IMR-90 (cell line): ENCODE measurements around the gene KAZN. TPM values are rescaled to one million over a fixed set of nuclear protein-coding genes. Genes with fewer than 3 reads are reported as not detected.
"Not testable (repeated sequence)": the region's sequence is repeated elsewhere in the genome, so short reads cannot be mapped to it uniquely, and the experiment has no call there.

ENCODE experiments used
- ATAC-seq: fragments of 200-7000 bp; cut with Tn5 transposase; 2 replicates; pipeline ENCODE4 v1.9.1; 2020; ENCODE audit warnings: low read depth, mild to moderate bottlenecking, moderate library complexity
- BruUV-seq: library from RNA; stranded (reverse); fragments of 400-500 nt; replicated peaks from 2 replicates; lab custom pipeline; 2021; lab: Mats Ljungman, UMichigan
- CTCF ChIA-PET: fragments of 300-600 bp; formaldehyde crosslinking; extraction: SDS; loops from one replicate; lab custom pipeline; 2021; ENCODE audit warnings: antibody characterized with exemption; lab: Yijun Ruan, JAX
- POLR2A ChIA-PET: fragments of 300-600 bp; sonication (Branson Sonifier 250); formaldehyde crosslinking; loops from one replicate; lab custom pipeline; 2022; ENCODE audit warnings: antibody characterized with exemption; ENCODE audit not compliant: unreplicated experiment; lab: Charles Lee
- DNase-seq: peaks from one replicate; pipeline ENCODE4 v3.0.0; 2013
- H2AFZ ChIP-seq: replicated peaks from 2 replicates; pipeline ENCODE3; 2013; ENCODE audit warnings: low read length, mild to moderate bottlenecking; ENCODE audit not compliant: poor library complexity
- H2AK5ac ChIP-seq: 2 replicates; pipeline ENCODE4 v1.6.1; 2013; ENCODE audit warnings: low read depth, low read length, inconsistent platforms
- H2AK9ac ChIP-seq: replicated peaks from 2 replicates; pipeline ENCODE3; 2013; ENCODE audit warnings: mild to moderate bottlenecking, low read depth, low read length, moderate library complexity; ENCODE audit not compliant: poor library complexity
- H2BK120ac ChIP-seq: 2 replicates; pipeline ENCODE4 v1.6.1; 2013; ENCODE audit warnings: low read depth, low read length, inconsistent platforms
- H2BK15ac ChIP-seq: 3 replicates; pipeline ENCODE4 v1.6.1; 2013; ENCODE audit warnings: low read depth, low read length, inconsistent platforms
- H2BK20ac ChIP-seq: 2 replicates; pipeline ENCODE4 v1.6.1; 2013; ENCODE audit warnings: low read depth, mild to moderate bottlenecking, inconsistent platforms, low read length, moderate library complexity
- H2BK5ac ChIP-seq: 2 replicates; pipeline ENCODE4 v1.6.1; 2013; ENCODE audit warnings: mild to moderate bottlenecking, low read depth, low read length, inconsistent platforms; ENCODE audit not compliant: poor library complexity, severe bottlenecking
- H3K14ac ChIP-seq: replicated peaks from 2 replicates; pipeline ENCODE4 v1.6.1; 2013; ENCODE audit warnings: low read depth, low read length, inconsistent platforms
- H3K18ac ChIP-seq: 2 replicates; pipeline ENCODE4 v1.6.1; 2013; ENCODE audit warnings: low read depth, low read length, control low read depth
- H3K23ac ChIP-seq: 2 replicates; pipeline ENCODE4 v1.6.1; 2013; ENCODE audit warnings: low read depth, low read length, inconsistent platforms
- H3K27ac ChIP-seq: 2 replicates; pipeline ENCODE4 v1.5.1; 2013; ENCODE audit warnings: mild to moderate bottlenecking, control low read depth, low read length; ENCODE audit not compliant: insufficient read depth
- H3K27me3 ChIP-seq: 2 replicates; pipeline ENCODE4 v1.6.1; 2013; ENCODE audit warnings: low read length; ENCODE audit not compliant: control insufficient read depth, insufficient read depth
- H3K36me3 ChIP-seq: 2 replicates; pipeline ENCODE4 v1.6.1; 2013; ENCODE audit warnings: low read length, mixed read lengths; ENCODE audit not compliant: control insufficient read depth, insufficient read depth
- H3K4ac ChIP-seq: 2 replicates; pipeline ENCODE4 v1.6.1; 2013; ENCODE audit warnings: low read depth, low read length, inconsistent platforms
- H3K4me1 ChIP-seq: 2 replicates; pipeline ENCODE4 v1.6.1; 2013; ENCODE audit warnings: low read length, mixed read lengths; ENCODE audit not compliant: control insufficient read depth, insufficient read depth
- H3K4me2 ChIP-seq: 2 replicates; pipeline ENCODE4 v1.6.1; 2013; ENCODE audit warnings: low read depth, mild to moderate bottlenecking, control low read depth, low read length, moderate library complexity
- H3K4me3 ChIP-seq: 2 replicates; pipeline ENCODE4 v1.5.1; 2013; ENCODE audit warnings: low read depth, mild to moderate bottlenecking, control low read depth, low read length, moderate library complexity; ENCODE audit not compliant: insufficient read depth
- H3K56ac ChIP-seq: 2 replicates; pipeline ENCODE4 v1.6.1; 2013; ENCODE audit warnings: low read length, inconsistent platforms; ENCODE audit not compliant: insufficient read depth; ENCODE audit errors: extremely low read depth
- H3K79me1 ChIP-seq, 2 experiments: 2 replicates each; pipeline ENCODE4 v1.6.1; 2013; ENCODE audit warnings: low read length in 2 of 2, inconsistent platforms in 1 of 2, low read depth in 1 of 2
- H3K9ac ChIP-seq: 2 replicates; pipeline ENCODE4 v1.6.1; 2013; ENCODE audit warnings: low read depth, low read length, control low read depth
- H3K9me1 ChIP-seq: 2 replicates; pipeline ENCODE4 v1.6.1; 2013; ENCODE audit warnings: low read length, inconsistent platforms; ENCODE audit not compliant: insufficient read depth
- H3K9me3 ChIP-seq: 2 replicates; pipeline ENCODE4 v1.6.1; 2013; ENCODE audit warnings: low read length; ENCODE audit not compliant: control insufficient read depth, insufficient read depth
- H4K20me1 ChIP-seq: 2 replicates; pipeline ENCODE4 v1.6.1; 2013; ENCODE audit warnings: low read length, inconsistent platforms; ENCODE audit not compliant: insufficient read depth
- H4K5ac ChIP-seq: 2 replicates; pipeline ENCODE4 v1.6.1; 2013; ENCODE audit warnings: mild to moderate bottlenecking, low read depth, low read length, control low read depth
- H4K8ac ChIP-seq, 2 experiments: 2 replicates each; pipeline ENCODE4 v1.6.1; 2013; ENCODE audit warnings: low read depth in 2 of 2, low read length in 2 of 2, control low read depth in 1 of 2, inconsistent platforms in 1 of 2
- H4K91ac ChIP-seq: 2 replicates; pipeline ENCODE4 v1.6.1; 2013; ENCODE audit warnings: low read depth, low read length, inconsistent platforms; ENCODE audit not compliant: insufficient read depth
- WGBS, 2 experiments: methylation state at CpG; one replicate each; pipeline versions ENCODE4 v1.1.5 to v1.1.7; 2013; ENCODE audit warnings: missing lambda C conversion rate in 2 of 2; ENCODE audit not compliant: insufficient read length in 1 of 2; ENCODE audit errors: extremely low coverage in 2 of 2; 5-methylcytosine and 5-hydroxymethylcytosine counted together
- dilution Hi-C: fragments of 300-500 bp; cut with HindIII; formaldehyde crosslinking; loops from one replicate; pipeline ENCODE4 v1.14.3; 2018; ENCODE audit warnings: low sequenced_read_pairs; ENCODE audit not compliant: unreplicated experiment
- in situ Hi-C: fragments of 300-500 bp; cut with MboI; formaldehyde crosslinking; loops from 3 replicates; pipeline ENCODE4 v1.14.3; 2019; ENCODE audit warnings: low sequenced_read_pairs, inconsistent platforms, mixed read lengths
- intact Hi-C: fragments of 100-400 bp; cut with micrococcal nuclease; formaldehyde crosslinking; loops from 2 replicates; pipeline ENCODE4 v1.10.0; 2022
- polyA plus RNA-seq, 3 experiments: library from polyadenylated mRNA; depleted of rRNA; stranded (reverse); fragments of >200 nt; gene quantifications; 2 replicates each; pipeline ENCODE4 v1.2.3, GENCODE V29; 2012; ENCODE audit warnings: low replicate concordance in 1 of 3
- total RNA-seq: library from RNA; depleted of rRNA; stranded (reverse); fragments of >200 nt; gene quantifications from 2 replicates; pipeline ENCODE4 v1.2.3, GENCODE V29; 2012

Gene KAZN
- total and polyA plus RNA-seq, 2 of the 4 experiments (the other 2 are of a cell fraction): 5.2 to 10.5 TPM

GRCh38 chr1:14963791-14964710 lies 365.6 kb downstream of the KAZN start:
- H3K23ac ChIP-seq, H3K4me1 ChIP-seq, DNase-seq, H3K14ac ChIP-seq, intact Hi-C loops, H2BK15ac ChIP-seq, H2BK5ac ChIP-seq, dilution Hi-C loops, H4K91ac ChIP-seq, POLR2A ChIA-PET, H3K9me3 ChIP-seq, BruUV-seq, CTCF ChIA-PET, H2AFZ ChIP-seq, H2BK20ac ChIP-seq, H2AK5ac ChIP-seq, H2BK120ac ChIP-seq, H4K5ac ChIP-seq, H3K4me3 ChIP-seq, H3K56ac ChIP-seq, H3K27ac ChIP-seq, ATAC-seq, H3K27me3 ChIP-seq, H3K4ac ChIP-seq, H3K18ac ChIP-seq, in situ Hi-C loops, H3K4me2 ChIP-seq, H4K8ac ChIP-seq, H3K9ac ChIP-seq: not testable (repeated sequence)
- H3K9me1 ChIP-seq: peaks cover 13% of the 10 kb centered on the region; the same call in 1 of the 2 replicates
- no CpG with 5 or more reads among the region's 10 CpGs for WGBS, 2 experiments
- H4K20me1 ChIP-seq: peaks cover 14% of the 10 kb centered on the region; the same call in 1 of the 2 replicates
- H3K36me3 ChIP-seq: peaks cover 33% of the 10 kb centered on the region
- peaks cover 25 to 75% of the 10 kb centered on the region in 2 experiments for H3K79me1 ChIP-seq
- peak overlapping the region; percentile 33 for H2AK9ac ChIP-seq
